OCI-LY1 (cell line): ENCODE measurements around the gene FTO.

Experiments used
- EZH2 ChIP-seq: fragments of 200-600 bp; sonication (generic), shearing (Covaris generic); IDR thresholded peaks from 2 replicates; pipeline ENCODE4 v1.8.0; 2017; ENCODE audit warnings: borderline replicate concordance, mixed run types, mild to moderate bottlenecking, antibody characterized with exemption, low read length, moderate library complexity, mixed read lengths
- TF ChIP-seq, protein P1 (sequence below): fragments of 200-600 bp; sonication (generic), shearing (Covaris generic); IDR thresholded peaks from 2 replicates; pipeline ENCODE4 v1.5.1; 2017; ENCODE audit warnings: mild to moderate bottlenecking, antibody characterized with exemption, low read length, moderate library complexity, mixed read lengths

DNA sequence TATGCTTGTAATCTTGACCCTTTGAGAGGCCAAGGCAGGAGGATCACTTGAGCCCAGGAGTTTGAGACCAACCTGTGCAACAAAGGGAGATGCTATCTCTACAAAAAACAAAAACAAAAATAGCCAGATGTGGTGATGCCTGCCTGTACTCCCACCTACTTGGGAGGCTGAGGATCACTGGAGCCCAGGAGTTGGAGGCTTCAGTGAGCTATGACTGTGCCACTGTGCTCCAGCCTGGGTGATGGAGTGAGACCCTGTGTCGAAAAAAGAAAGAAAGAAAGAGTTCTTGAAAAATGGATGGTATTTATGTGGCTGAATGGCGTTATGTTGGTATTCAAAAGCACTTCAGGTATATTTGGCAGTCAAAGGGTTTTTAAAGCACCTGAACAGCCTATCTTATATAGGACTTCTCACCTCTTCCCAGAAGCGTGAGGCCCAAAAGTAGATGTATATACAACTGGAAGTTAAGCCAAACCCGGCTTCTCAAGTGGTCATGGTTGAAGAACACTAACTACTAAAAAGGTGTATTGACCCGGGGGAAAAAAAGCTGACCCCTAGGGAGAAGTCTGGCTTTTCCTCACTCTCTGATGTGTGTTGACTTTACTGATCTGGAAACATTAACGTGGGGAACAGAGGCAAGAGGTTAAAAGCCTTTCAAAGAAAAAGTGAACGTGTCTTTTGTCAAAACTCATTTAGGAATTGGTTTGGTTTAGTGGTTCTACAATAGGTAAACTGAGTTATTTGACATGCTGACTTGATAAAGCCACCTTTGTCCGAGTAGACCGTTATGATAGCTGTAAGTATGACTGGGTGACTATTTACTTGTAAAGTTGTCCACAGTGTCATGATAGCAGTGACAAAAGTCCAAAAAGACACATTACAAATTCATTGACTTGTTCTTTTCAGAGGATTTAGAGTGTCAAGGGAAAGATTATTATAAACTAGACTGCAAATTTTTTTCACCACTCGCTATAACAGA is 399.2 kb downstream of the FTO start:
- TF ChIP-seq, protein P1, sequence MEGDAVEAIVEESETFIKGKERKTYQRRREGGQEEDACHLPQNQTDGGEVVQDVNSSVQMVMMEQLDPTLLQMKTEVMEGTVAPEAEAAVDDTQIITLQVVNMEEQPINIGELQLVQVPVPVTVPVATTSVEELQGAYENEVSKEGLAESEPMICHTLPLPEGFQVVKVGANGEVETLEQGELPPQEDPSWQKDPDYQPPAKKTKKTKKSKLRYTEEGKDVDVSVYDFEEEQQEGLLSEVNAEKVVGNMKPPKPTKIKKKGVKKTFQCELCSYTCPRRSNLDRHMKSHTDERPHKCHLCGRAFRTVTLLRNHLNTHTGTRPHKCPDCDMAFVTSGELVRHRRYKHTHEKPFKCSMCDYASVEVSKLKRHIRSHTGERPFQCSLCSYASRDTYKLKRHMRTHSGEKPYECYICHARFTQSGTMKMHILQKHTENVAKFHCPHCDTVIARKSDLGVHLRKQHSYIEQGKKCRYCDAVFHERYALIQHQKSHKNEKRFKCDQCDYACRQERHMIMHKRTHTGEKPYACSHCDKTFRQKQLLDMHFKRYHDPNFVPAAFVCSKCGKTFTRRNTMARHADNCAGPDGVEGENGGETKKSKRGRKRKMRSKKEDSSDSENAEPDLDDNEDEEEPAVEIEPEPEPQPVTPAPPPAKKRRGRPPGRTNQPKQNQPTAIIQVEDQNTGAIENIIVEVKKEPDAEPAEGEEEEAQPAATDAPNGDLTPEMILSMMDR = no peak
- no peak for TF ChIP-seq EZH2
